HepG2 (cell line): Measurements from ENCODE around the gene KCNQ1OT1. TPM values are rescaled to one million over a fixed set of nuclear protein-coding genes. Genes with fewer than 3 reads are reported as not detected.

Source experiments
- E2F1 ChIP-seq: sonication (generic); formaldehyde crosslinking; IDR thresholded peaks from 2 replicates; pipeline ENCODE4 v1.5.0; 2020; ENCODE audit warnings: missing genetic modification reagents
- ELK4 ChIP-seq: sonication (generic); formaldehyde crosslinking; IDR thresholded peaks from 2 replicates; pipeline ENCODE4 v1.9.0; 2021; ENCODE audit warnings: missing genetic modification reagents, borderline replicate concordance
- HOXA3 ChIP-seq: sonication (generic); formaldehyde crosslinking; IDR thresholded peaks from 2 replicates; pipeline ENCODE4 v1.5.0; 2020; ENCODE audit warnings: missing genetic modification reagents
- NFE2L1 ChIP-seq: sonication (generic); formaldehyde crosslinking; IDR thresholded peaks from 2 replicates; pipeline ENCODE4 v1.4.0; 2020; ENCODE audit warnings: missing genetic modification reagents, mild to moderate bottlenecking, borderline replicate concordance
- RCOR2 ChIP-seq: IDR thresholded peaks from 2 replicates; pipeline ENCODE4 v1.6.1; 2016; ENCODE audit warnings: missing biosample characterization, missing genetic modification reagents
- ZNF646 ChIP-seq: sonication (generic); formaldehyde crosslinking; IDR thresholded peaks from 2 replicates; pipeline ENCODE4 v1.9.0; 2021; ENCODE audit warnings: mild to moderate bottlenecking, missing genetic modification reagents
- ZNF746 ChIP-seq: sonication (generic); formaldehyde crosslinking; IDR thresholded peaks from 2 replicates; pipeline ENCODE4 v1.8.0; 2022; ENCODE audit warnings: mild to moderate bottlenecking, missing genetic modification reagents
- ZNF749 ChIP-seq: sonication (generic); formaldehyde crosslinking; IDR thresholded peaks from 2 replicates; pipeline ENCODE4 v1.8.0; 2022; ENCODE audit warnings: mild to moderate bottlenecking, missing genetic modification reagents, moderate library complexity, borderline replicate concordance
- ZNF766 ChIP-seq: sonication (generic); formaldehyde crosslinking; IDR thresholded peaks from 2 replicates; pipeline ENCODE4 v1.5.0; 2020; ENCODE audit warnings: missing genetic modification reagents, borderline replicate concordance
- ZSCAN12 ChIP-seq: sonication (generic); formaldehyde crosslinking; IDR thresholded peaks from 2 replicates; pipeline ENCODE4 v1.9.0; 2021; ENCODE audit warnings: mild to moderate bottlenecking, missing genetic modification reagents
- polyA plus RNA-seq, 8 experiments: library from polyadenylated mRNA; depleted of rRNA in 3 of 8; stranded (reverse) in 7 of 8; unstranded in 1 of 8; fragments of >200 nt; fragmentation: Illumina TruSeq in 4 of 8; extraction: Trizol in 4 of 8; gene quantifications; 2 replicates each; pipeline versions ENCODE4 v1.2.1 to v1.2.3, GENCODE V29; 2011 to 2016; ENCODE audit warnings: low read depth in 4 of 8, missing spikeins in 1 of 8, mixed read lengths in 1 of 8; ENCODE audit not compliant: insufficient read depth in 1 of 8
- total RNA-seq, 5 experiments: library from RNA; depleted of rRNA; stranded (reverse); fragments of >200 nt; fragmentation: Illumina TruSeq; extraction: Trizol; gene quantifications; 2 replicates each; pipeline ENCODE4 v1.2.3, GENCODE V29; 2016; ENCODE audit warnings: low read depth in 1 of 5
- TF ChIP-seq, protein P1 (sequence below): sonication (generic); formaldehyde crosslinking; IDR thresholded peaks from 2 replicates; pipeline ENCODE4 v1.8.0; 2022; ENCODE audit warnings: missing genetic modification reagents, mild to moderate bottlenecking, inconsistent platforms, borderline replicate concordance
- TF ChIP-seq, protein P2 (sequence below): sonication (generic); formaldehyde crosslinking; conservative IDR thresholded peaks from 2 replicates; pipeline ENCODE4 v1.8.0; 2022; ENCODE audit warnings: mild to moderate bottlenecking, moderate library complexity, missing genetic modification reagents
- TF ChIP-seq, protein P3 (sequence below): IDR thresholded peaks from 2 replicates; pipeline ENCODE4 v1.6.1; 2016; ENCODE audit warnings: low read depth

KCNQ1OT1 gene
- total and polyA plus RNA-seq, 2 of the 13 experiments (the other 11 are each of a cell fraction or from before 2014, with no cell fraction given) = 1.3 to 18.9 TPM

DNA sequence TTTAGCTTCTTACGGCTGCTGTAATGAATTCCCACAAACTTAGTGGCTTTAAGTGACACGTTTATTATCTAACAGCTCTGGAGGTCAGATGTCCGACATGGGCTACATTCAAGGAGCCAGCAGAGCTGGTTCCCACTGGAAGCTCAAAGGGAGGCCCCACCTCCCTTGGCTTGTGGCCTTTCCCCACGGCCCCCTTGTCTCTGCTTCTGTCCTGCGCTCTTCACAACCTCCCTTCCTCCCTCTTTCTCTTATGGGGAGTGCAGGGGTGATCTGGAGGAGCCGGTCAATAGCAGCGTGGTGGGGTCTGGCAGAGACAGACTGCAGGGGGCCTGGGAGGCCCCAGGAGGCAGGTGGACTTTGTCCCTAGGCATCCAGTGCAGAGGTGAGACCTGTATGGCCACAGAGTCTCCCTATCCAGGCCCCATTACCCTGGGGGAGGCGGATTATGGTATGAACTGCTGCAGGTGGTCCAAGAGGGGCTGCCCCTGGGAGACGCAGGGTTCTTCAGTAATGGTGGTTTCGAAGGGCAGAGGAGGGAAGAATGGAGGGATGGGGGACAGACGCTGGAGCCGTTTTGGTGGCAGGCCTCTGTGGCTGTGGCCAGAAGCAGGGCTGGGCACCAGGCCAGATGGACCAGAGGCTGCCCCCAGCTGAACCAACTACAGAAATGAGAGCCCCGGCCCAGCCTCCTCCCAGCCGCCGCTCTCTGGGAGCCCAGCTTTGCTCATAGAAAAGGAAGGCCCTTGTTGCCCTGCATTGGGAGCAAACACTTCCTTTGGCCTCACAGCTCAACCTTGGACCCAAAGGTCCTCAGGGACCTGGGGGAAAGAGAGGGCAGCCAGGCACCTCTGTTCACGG lies 30.7 kb upstream of the KCNQ1OT1 start (continued):
- TF ChIP-seq, protein P1, sequence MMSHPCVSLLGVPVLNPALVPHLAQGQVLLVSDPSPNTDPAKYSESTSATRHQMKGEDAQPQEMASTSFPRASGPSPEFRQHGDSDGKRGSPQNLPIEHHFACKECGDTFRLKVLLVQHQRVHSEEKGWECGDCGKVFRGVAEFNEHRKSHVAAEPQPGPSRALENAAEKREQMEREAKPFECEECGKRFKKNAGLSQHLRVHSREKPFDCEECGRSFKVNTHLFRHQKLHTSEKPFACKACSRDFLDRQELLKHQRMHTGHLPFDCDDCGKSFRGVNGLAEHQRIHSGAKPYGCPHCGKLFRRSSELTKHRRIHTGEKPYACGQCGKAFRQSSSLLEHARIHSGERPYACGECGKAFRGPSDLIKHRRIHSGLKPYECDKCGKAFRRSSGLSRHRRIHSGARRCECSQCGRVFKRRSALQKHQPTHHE (CRISPR knock-in tag) = peak; percentile 32; the same call in 1 of the 2 replicates
- TF ChIP-seq NFE2L1 (CRISPR knock-in tag) = no peak
- TF ChIP-seq, protein P2, sequence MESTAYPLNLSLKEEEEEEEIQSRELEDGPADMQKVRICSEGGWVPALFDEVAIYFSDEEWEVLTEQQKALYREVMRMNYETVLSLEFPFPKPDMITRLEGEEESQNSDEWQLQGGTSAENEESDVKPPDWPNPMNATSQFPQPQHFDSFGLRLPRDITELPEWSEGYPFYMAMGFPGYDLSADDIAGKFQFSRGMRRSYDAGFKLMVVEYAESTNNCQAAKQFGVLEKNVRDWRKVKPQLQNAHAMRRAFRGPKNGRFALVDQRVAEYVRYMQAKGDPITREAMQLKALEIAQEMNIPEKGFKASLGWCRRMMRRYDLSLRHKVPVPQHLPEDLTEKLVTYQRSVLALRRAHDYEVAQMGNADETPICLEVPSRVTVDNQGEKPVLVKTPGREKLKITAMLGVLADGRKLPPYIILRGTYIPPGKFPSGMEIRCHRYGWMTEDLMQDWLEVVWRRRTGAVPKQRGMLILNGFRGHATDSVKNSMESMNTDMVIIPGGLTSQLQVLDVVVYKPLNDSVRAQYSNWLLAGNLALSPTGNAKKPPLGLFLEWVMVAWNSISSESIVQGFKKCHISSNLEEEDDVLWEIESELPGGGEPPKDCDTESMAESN (CRISPR knock-in tag) = peak; percentile 17
- 0 out of 2 replicates have a peak, but pooled peaks have one; percentile 45 for TF ChIP-seq ZNF646
- no peak for TF ChIP-seq ELK4 (CRISPR knock-in tag)
- TF ChIP-seq ZNF766 (CRISPR knock-in tag) = no peak
- peak; percentile 2; the same call in 1 of the 2 replicates for TF ChIP-seq HOXA3
- no peak for TF ChIP-seq ZSCAN12
- no peak for TF ChIP-seq ZNF749 (CRISPR knock-in tag)
- TF ChIP-seq, protein P3, sequence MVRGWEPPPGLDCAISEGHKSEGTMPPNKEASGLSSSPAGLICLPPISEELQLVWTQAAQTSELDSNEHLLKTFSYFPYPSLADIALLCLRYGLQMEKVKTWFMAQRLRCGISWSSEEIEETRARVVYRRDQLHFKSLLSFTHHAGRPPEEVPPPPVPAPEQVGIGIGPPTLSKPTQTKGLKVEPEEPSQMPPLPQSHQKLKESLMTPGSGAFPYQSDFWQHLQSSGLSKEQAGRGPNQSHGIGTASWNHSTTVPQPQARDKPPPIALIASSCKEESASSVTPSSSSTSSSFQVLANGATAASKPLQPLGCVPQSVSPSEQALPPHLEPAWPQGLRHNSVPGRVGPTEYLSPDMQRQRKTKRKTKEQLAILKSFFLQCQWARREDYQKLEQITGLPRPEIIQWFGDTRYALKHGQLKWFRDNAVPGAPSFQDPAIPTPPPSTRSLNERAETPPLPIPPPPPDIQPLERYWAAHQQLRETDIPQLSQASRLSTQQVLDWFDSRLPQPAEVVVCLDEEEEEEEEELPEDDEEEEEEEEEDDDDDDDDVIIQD (CRISPR knock-in tag) = no peak
- TF ChIP-seq ZNF746 (CRISPR knock-in tag) = peak; percentile 77; the same call in 1 of the 2 replicates
- TF ChIP-seq E2F1 (CRISPR knock-in tag) = no peak
- TF ChIP-seq RCOR2 (CRISPR knock-in tag) = 0 out of 2 replicates have a peak, but pooled peaks have one; percentile 34
